Renal cortical epithelial cell (primary cell): Measurements from ENCODE around the gene CLCN3. TPM values are rescaled to one million over a fixed set of nuclear protein-coding genes. Genes with fewer than 3 reads are reported as not detected.
"Not testable (repeated sequence)": the region's sequence is repeated elsewhere in the genome, so short reads cannot be mapped to it uniquely, and the experiment has no call there.

Source experiments
- DNase-seq: peaks from one replicate; pipeline ENCODE4 v3.0.0-alpha.2; 2011; ENCODE audit warnings: low read depth
- total RNA-seq: library from RNA; depleted of rRNA; stranded (reverse); fragments of >200 nt; gene quantifications from 2 replicates; pipeline ENCODE4 v1.2.3, GENCODE V29; 2014

Gene CLCN3
- total RNA-seq, 1 donor from 2014 or later = 141 TPM

DNA sequence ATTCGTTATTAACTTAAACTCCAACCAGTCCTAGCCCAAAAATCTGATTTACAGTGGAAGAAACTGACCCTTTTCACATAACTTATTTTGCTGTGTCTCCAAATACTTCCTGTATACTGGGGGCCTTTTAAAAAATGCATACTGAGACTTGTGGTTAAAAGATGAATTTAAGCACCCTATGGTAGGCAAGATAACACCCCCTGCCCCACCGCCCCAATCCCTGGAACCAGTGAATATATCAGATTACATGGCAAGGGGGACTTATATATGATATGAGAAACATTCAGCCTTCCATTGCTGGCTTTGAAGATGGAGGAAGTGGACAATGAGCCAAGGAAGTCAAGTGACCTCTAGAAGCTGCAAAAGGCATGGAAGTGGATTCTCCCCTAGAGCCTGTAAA, 3.1 kb upstream of the CLCN3 start:
- no peak for DNase-seq

DNA sequence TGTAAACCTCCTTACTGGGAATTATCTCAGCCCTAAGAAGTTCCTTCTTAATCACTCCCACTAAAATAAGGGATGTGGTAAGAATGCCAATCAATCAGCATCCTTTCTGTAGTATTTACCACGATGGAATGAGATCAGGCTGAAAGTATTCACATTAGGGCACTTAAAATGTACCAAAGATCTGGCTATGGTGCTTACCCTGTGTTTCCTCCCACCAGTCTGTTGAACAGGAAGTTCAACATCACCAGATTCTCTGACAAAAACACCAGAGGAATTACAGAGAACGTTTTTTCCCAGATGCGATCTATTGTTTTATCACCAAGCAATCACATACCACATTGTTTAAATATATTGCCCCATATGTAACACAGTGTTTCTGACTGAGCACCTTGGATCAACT, 2.1 kb upstream of the CLCN3 start:
- peak; percentile 51 for DNase-seq

DNA sequence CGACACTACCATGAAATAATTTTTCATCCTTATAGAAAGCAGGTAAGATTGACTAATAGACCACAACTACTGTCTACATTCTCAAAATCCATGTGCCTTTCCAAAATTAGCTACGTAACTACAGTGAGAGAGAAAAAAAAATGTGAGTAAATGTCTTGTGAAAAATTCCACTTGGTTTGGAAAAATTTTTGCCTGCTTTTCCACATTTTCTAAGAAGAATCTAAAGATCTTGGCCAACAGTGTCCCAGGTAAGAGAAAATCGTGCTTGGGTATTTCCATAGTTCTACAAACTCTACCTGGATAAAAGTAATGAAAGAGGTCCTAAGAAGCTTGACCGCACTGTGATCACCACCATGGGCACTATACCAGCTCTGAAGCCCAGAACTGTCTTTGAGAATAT, 1.4 kb upstream of the CLCN3 start:
- no peak for DNase-seq

- DNase-seq = peak; percentile 73
These were observed 840 bp upstream of the CLCN3 start for GRCh38 chr4:169619518-169619957.

- peak; percentile 32 for DNase-seq
These were observed 486 bp downstream of the CLCN3 start for GRCh38 chr4:169620880-169621248.

GRCh38 chr4:169621731-169622492, 1.5 kb downstream of the CLCN3 start:
- peak; percentile 76 for DNase-seq

DNA sequence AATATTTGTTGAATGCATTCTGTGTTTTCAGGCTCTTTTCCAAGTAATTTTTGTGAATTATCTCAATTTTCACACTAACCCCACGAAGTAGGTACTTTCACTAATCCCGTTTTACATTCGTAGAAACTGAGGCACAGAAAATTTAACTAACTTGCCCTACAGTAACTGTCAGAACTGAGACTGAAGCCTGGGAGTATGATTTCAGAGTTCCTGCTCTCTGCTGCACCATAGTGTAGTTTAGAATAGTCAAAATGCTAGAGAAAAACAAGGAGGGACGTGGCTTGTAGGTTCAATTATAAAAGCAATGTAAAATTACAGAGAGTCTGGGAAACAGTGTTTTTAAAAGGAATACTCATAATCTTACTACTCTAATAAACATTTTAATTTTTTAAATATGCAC, 2.2 kb downstream of the CLCN3 start:
- no peak for DNase-seq

- DNase-seq = not testable (repeated sequence)
These were observed 3.6 kb downstream of the CLCN3 start for GRCh38 chr4:169624012-169624411.

DNA sequence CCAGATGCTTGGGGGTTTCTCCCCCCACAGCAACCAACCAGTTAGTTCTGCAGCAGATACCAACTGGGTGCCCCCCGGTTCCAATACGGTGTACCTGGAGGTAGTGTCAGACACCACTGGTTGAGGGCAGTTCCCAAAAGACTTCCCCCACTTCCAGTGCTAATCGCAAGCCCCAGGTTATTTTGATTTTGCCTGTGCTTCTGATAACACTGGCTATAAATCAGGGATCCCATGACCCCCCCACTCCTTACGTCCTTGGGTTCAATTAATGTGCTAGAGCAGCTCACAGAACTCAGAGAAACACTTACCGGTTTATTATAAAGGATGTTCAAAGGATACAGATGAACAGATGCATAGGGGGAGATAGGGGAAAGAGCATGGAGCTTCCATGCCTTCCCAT, 5.5 kb downstream of the CLCN3 start:
- DNase-seq = no peak

GRCh38 chr4:169626331-169627282, 6.2 kb downstream of the CLCN3 start:
- DNase-seq = peak; percentile 56

DNA sequence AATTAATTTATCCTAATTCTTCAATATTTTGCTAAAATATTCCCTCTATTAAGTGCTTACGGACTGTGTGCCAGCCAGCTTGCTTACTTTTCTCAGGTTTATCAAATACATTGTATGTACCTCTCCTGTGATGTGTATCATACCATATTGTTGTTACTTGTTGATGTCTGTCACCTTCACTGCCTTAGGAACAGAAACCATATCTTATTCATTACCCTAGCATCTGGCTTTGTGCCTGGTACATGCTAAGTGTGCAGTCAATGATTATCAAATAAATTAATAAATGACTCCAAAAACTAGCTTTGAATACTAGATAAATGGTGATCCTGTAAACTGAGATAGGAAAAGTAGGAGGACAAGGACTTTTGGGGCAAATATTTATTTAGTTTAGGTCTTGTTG, 6.9 kb downstream of the CLCN3 start:
- DNase-seq = peak; percentile 91

GRCh38 chr4:169628579-169628978, 8.2 kb downstream of the CLCN3 start:
- no peak for DNase-seq

DNA sequence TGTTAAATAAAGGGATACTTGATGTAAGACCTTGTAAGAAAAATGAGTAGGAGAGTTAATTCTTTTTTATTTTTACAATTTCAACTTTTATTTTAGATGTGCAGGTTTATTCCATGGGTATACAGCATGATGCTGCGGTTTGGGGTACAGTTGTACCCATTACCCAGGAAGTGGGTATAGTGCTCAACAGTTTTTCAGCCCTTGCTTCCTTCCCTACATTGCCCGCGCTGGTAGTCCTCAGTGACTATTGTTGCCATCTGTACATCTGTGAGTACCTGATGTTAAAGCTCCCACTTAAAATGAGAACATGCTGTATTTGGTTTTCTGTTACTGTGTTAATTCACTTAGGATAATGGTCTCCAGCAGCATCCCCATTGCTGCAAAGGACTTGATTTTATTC, 9.7 kb downstream of the CLCN3 start:
- no peak for DNase-seq

DNA sequence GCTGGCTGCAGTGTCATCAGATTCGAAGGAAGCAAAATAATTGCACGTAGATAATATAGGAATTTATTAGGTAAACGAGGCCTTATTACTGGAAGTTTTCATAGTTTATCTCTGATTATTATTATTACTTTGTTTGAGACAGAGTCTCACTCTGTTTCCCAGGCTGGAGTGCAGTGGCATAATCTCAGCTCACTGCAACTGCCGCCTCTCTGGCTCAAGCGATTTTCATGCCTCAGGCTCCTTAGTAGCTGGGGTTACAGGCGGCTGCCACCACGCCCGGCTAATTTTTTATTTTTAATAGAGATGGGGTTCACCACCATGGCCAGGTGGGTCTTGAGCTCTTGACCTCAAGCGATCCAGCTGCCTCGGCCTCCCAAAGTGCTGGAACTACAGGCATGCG, 12.5 kb downstream of the CLCN3 start:
- DNase-seq = no peak

DNA sequence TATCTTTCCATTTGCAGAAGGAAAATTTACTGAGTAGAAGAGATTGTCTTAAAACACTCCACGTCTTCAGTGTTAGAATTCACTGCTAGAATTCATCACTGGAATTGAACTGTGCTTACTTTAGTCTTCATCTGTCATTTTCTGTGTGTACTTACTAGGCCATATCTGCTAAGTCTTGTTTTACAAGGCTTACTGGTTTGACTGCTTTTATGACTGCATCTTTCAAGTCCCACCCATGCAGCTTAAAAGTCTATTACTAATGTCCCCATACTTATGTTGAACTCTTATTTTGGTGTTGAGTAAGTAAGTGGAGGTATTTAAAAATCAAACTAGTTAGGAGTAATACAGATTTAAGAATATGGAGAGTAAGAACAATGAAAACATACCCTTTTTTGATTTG, 14.6 kb downstream of the CLCN3 start:
- DNase-seq = peak; percentile 53

DNA sequence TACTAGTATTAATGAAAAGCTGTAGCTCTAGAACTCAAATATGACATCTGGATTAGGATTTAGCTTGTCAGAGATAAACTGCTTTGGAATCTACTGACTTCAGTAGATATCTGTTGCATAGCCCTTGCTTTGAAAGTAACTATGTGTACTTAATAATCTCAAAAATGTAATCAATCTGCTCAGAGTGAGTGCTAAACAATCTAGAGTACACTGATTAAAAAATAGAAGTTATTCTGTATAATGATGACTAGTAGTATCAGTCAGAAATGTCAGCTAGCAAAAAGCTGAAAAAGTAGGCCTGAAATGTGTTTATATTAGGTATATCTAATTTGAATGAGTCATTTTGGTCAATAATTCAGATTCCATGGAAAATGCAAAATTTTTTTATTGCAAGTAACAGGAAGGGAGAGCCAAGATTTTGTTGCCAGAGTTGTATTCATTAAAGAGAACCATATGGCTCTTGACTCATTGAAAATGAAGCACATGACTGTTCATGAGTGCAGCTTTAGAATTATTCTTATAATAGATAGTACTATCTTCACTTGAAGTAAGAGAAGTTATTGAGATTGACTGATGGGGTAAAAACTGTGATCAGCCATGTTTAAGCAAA, 20.0 kb downstream of the CLCN3 start:
- DNase-seq = no peak

GRCh38 chr4:169644802-169645201, 24.4 kb downstream of the CLCN3 start:
- no peak for DNase-seq

- DNase-seq = no peak
These were observed 25.2 kb downstream of the CLCN3 start for GRCh38 chr4:169645627-169646026.

DNA sequence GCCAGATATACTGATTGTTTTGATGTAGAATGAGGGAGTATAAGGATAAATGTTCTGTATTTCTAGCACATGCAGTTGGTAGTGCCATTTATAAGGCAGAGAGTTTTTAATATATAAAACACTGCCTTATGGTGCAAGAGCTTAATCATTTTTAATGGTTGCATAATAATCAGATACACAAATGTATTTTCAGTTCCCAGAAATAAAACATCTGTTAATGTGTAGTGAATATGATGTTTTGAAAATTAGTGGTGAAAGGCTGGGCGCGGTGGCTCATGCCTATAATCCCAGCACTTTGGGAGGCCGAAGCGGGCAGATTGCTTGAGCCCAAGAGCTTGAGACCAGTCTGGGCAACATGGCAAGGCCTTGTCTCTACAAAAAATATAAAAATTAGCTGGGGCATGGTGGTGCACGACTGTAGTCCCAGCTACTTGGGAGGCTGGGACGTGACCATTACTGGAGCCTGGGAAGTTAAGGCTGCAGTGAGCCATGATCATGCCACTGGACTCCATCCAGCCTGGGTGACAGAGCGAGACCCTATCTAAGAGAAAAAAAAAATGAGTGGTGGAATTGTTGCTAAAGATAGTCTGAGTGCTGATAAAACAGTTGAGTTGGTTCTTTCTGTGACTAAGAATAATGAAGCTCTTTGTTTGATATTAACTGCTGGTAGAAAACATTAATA, 29.3 kb downstream of the CLCN3 start:
- DNase-seq = peak; percentile 57

GRCh38 chr4:169650227-169650936, 30.0 kb downstream of the CLCN3 start:
- DNase-seq = no peak

DNA sequence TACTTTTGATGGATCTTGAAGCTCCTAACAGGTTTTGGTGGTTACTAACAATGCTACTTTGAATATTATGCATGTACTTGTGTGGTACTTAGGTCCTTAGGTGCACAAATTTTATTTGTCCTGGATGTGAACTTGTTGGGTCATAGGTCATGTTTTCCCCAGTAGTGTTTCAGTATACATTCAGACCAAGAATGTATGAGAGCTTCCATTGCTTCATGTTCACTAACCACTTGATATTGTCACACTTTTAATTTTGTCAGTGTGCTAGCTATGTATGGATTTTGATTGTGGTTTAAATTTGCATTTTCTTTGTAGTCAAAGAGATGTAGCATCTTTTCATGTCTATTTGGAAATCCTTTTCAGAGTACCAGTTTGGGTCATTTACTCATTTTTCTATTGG, 32.2 kb downstream of the CLCN3 start:
- no peak for DNase-seq
